OCI-LY1 (cell line): ENCODE results near the gene WDR93.

Experiments
- EZH2 ChIP-seq: fragments of 200-600 bp; sonication (generic), shearing (Covaris generic); IDR thresholded peaks from 2 replicates; pipeline ENCODE4 v1.8.0; 2017; ENCODE audit warnings: borderline replicate concordance, mixed run types, mild to moderate bottlenecking, antibody characterized with exemption, low read length, moderate library complexity, mixed read lengths
- TF ChIP-seq, protein P1 (sequence below): fragments of 200-600 bp; sonication (generic), shearing (Covaris generic); IDR thresholded peaks from 2 replicates; pipeline ENCODE4 v1.5.1; 2017; ENCODE audit warnings: mild to moderate bottlenecking, antibody characterized with exemption, low read length, moderate library complexity, mixed read lengths

DNA sequence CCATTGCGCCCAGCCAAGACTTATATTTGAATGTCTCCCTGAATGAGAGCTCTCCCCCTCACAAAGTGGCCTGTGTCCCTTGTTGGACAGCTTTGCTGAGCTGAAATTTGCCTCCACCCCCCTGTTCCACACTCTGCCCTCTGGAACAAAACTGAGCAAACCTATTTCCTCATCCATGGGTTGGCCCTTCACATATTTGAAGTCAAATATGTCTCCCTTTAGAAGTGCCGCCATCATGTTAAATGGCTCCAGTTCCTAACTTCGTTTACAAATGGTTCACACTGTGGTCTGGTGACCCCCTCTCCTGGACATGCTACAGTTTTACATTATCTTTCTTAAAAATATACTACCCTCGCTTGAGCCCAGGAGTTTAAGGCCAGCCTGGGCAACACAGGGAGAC lies 16.1 kb upstream of the WDR93 start:
- TF ChIP-seq, protein P1, sequence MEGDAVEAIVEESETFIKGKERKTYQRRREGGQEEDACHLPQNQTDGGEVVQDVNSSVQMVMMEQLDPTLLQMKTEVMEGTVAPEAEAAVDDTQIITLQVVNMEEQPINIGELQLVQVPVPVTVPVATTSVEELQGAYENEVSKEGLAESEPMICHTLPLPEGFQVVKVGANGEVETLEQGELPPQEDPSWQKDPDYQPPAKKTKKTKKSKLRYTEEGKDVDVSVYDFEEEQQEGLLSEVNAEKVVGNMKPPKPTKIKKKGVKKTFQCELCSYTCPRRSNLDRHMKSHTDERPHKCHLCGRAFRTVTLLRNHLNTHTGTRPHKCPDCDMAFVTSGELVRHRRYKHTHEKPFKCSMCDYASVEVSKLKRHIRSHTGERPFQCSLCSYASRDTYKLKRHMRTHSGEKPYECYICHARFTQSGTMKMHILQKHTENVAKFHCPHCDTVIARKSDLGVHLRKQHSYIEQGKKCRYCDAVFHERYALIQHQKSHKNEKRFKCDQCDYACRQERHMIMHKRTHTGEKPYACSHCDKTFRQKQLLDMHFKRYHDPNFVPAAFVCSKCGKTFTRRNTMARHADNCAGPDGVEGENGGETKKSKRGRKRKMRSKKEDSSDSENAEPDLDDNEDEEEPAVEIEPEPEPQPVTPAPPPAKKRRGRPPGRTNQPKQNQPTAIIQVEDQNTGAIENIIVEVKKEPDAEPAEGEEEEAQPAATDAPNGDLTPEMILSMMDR = no peak
- no peak for TF ChIP-seq EZH2
